C4-2B (cell line): Measurements from ENCODE around the gene REEP1.
"Not testable (repeated sequence)": the region's sequence is repeated elsewhere in the genome, so short reads cannot be mapped to it uniquely, and the experiment has no call there.

ENCODE experiments used
- H3K27ac ChIP-seq: fragments of 450-650 bp; 2 replicates; pipeline ENCODE4 v1.5.1; 2017
- CTCF ChIP-seq: fragments of 450-650 bp; conservative IDR thresholded peaks from 2 replicates; pipeline ENCODE4 v1.5.1; 2017; ENCODE audit warnings: mild to moderate bottlenecking
- ZFX ChIP-seq: fragments of 450-650 bp; IDR thresholded peaks from 2 replicates; pipeline ENCODE4 v1.6.1; 2017

The REEP1 gene

GRCh38 chr2:86360776-86361175 lies 23.4 kb upstream of the REEP1 start:
- no peak overlapping the region for H3K27ac ChIP-seq
- TF ChIP-seq CTCF, result no peak
- TF ChIP-seq ZFX, result no peak

GRCh38 chr2:86358957-86359356 lies 21.5 kb upstream of the REEP1 start:
- TF ChIP-seq ZFX, result no peak
- no peak for TF ChIP-seq CTCF
- no peak overlapping the region for H3K27ac ChIP-seq

- TF ChIP-seq CTCF (no peak), ZFX (no peak)
- H3K27ac ChIP-seq, result no peak overlapping the region
These were observed 20.1 kb upstream of the REEP1 start for GRCh38 chr2:86357392-86357963.

- TF ChIP-seq CTCF (no peak), ZFX (no peak)
- H3K27ac ChIP-seq, result no peak overlapping the region
These were observed 15.3 kb upstream of the REEP1 start for GRCh38 chr2:86352727-86353221.

GRCh38 chr2:86352137-86352726 lies 14.8 kb upstream of the REEP1 start:
- H3K27ac ChIP-seq, result no peak overlapping the region
- TF ChIP-seq ZFX (no peak), CTCF (no peak)

- no peak for TF ChIP-seq CTCF
- no peak for TF ChIP-seq ZFX
- no peak overlapping the region for H3K27ac ChIP-seq
These were observed 13.3 kb upstream of the REEP1 start for GRCh38 chr2:86350751-86351150.

- H3K27ac ChIP-seq, result no peak overlapping the region
- TF ChIP-seq ZFX (no peak), CTCF (no peak)
These were observed 10.0 kb upstream of the REEP1 start for GRCh38 chr2:86347401-86347800.

GRCh38 chr2:86345783-86346370 lies 8.5 kb upstream of the REEP1 start:
- not testable (repeated sequence) for H3K27ac ChIP-seq
